Stimulated activated CD8-positive, alpha-beta memory T cell treated with anti-CD3 and anti-CD28 coated beads, Interleukin-12 subunit alpha, Interleukin-12 subunit beta, amount 100 ng/mL, for 1 hour (primary cell): Measurements from ENCODE around the gene FANCG.

Experiments used
- DNase-seq: peaks from one replicate; pipeline ENCODE4 v3.0.0-alpha.2; 2020; ENCODE audit warnings: low read depth

FANCG gene

DNA sequence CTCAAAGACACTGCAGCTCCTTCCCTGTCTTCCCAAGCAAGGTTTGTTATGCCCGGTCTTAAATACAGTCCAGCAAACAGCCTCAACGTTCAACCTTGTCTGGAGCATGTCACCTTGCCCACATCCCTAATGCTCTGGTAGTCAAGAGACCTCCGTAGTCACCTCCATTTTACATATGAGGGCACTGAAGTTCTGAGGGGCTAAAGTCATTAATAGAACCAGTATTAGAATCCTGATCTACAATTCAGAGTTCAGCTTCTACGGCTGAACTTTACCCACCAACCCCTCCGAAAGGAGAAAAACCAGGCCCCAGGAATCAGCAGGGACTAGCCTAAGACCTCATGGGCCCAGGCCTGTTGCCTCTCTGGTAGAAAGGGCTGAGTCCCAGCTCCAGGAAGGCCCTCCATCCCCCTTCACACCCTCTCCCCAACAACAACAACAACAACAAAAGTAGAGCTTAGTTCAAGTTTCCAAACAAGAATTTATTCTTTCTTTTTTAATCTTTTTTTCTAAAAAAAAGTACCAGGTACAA lies 24.0 kb upstream of the FANCG start:
- no peak for DNase-seq

GRCh38 chr9:35102769-35103659 lies 23.3 kb upstream of the FANCG start, which contains the start of gene STOML2:
Gene STOML2 (minus strand): TSS chr9:35103131. CDS start chr9:35103094, 37 bp downstream.
- DNase-seq, result peak; percentile 87

- DNase-seq, result no peak
Observed at GRCh38 chr9:35102465-35102768, 22.7 kb upstream of the FANCG start.

- DNase-seq, result no peak
Observed at GRCh38 chr9:35097573-35097972, 17.8 kb upstream of the FANCG start.

GRCh38 chr9:35096035-35096849 lies 16.5 kb upstream of the FANCG start, which contains the start of gene PIGO:
Gene PIGO (minus strand): TSS chr9:35096591. CDS start chr9:35095565, 1,026 bp downstream.
- DNase-seq, result peak; percentile 78

DNA sequence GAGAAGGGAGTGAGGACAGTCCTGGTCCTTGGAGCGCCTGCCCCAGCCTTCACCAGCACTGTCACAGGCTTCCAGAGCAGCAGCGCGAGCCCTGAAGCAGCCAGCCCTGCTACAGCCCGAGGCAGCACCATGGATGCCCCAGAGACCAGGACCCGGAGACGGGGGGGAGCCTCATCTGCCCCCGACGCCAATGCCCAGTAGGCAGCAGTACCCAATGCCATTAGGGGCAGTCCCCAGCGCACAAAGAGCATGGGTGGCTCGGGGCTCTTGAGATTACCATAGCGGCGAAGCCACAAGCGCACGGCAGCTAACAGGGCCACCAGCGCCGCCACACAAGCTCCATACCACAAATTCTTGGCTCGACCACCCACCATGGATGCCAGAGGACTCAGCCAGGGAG lies 11.8 kb upstream of the FANCG start:
- no peak for DNase-seq

DNA sequence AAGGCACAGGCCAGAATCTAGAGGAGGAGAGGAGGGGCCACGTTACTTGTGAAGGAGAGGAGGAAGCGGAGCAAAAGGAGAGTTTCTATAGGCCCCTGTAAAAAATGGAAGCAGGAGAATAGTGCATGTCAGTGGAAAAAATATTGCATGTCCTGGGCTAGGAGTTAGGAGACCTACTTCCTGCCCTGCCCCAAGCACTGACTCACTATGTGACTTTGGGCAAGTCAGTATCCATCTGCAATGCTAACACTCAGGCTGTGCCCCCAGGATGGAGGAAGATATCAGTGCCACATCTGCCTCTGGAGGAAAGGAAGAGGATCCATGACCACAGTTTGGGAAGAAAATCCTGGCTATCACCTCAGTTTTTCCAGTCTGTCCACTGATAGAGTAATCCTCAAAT lies 9.7 kb upstream of the FANCG start:
- no peak for DNase-seq

DNA sequence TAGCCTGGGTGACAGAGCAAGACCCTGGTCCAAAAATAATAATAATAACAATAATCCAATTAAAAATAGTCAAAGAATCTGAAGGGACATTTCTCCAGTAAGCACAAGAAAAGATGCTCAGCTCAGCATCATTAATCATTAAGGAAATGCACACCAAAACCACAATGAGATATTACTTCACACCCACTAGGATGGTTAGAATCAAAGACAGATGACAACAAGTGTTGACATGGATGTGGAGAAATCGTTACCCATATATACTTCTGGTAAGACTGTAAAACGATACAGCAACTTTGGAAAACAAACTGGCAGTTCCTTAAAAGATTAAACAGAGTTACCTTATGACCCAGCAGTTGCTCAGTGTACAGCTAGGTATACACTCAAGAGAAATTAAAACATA lies 5.3 kb upstream of the FANCG start:
- no peak for DNase-seq

DNA sequence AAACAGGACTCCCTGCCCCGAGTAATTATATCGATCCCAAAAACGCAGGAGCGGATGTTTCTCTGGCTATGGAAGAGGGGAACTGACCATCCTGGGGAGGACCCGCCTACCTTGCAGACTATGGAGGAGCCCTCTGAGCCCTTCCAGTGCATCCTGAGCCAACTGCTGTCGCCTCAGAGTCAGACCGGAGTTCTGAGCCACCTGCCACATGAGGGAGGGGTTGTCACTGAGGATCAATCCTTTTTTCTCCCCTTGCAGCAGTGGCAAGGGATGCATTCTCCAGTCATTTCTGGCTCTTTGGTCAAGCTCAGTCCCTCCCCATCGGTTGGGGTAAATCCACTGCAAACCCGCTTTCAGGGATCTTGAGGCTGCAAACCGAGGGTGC lies 709 bp downstream of the FANCG start:
- DNase-seq, result no peak

DNA sequence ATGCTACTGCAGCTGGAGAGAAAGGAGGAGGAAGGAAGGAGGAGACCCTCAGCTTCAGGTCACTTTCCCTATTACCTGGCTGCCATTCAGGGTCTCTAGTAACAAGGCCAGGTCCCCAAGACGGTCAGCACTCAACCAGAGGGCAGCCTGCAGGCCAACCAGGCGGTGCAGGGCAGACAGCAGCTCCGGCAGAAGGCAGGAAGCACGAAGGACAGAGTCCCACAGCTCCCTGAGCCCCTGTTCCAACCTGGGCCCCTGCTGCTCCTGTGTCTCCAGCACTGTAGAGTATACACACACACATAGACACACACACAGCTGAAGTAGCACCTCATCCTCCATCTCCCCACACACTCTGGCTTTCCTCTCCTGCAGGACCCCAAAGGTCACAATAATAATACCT lies 1.7 kb downstream of the FANCG start:
- DNase-seq, result no peak

DNA sequence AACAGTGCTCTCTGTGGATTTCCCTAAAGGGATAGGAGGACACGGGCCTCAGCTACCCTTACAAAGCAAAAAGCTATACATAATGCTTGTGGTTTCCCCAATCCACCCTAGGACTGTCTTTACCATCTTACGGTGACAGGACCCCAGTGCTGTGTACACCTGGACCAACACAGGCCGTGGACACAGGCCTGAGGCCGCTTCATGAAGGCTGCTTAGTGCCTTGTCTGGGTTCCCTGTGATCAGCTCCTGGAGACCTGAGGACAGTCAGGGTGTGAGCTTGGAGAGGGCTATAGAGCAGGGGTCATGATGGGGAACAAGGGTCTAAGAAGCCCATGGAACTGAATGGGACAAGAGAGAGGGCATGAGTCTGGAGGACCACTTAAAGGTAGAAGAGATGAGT lies 2.9 kb downstream of the FANCG start:
- DNase-seq, result no peak

DNA sequence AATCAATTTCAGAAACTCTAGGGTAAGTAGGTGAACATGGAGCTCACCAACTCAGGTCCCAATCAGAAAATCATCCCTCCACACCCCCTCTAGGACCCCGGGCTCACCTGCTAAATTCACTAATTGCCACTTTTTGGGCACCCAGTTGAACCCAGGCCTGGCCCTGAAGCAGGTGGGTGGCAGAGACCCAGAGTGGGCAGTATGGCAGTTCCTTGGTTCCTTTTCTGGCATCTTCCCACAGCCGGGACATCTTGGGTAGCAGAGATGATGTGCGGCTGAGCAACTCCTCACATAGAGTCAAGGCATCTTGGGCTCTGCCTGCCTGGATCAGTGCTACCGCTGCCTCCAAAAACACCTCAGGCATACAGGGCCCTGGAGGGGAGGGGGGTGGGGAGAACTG lies 4.4 kb downstream of the FANCG start:
- no peak for DNase-seq

- DNase-seq, result no peak
Observed at GRCh38 chr9:35074791-35075190, 5.0 kb downstream of the FANCG start.

DNA sequence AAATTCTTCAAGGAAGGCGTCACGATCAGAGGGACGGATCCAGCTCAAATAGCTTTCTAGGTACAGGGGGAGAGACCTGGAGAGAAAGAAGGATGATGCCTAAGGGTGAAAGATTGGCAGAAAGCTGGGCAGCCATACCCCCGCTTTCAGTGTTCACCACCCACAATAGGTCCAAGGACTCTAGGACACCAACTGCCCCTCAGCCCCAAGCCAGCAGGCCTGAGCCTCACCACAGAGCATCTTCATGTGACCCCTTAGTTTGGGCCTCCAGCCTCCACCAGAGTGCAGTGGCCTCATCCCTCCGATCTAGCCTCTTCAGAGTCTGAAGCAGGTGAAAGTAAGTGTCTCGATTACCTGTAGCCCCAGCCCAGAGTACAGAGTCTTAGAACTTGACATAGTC lies 5.6 kb downstream of the FANCG start:
- DNase-seq, result no peak

GRCh38 chr9:35073279-35073612 lies 6.5 kb downstream of the FANCG start:
- no peak for DNase-seq

- DNase-seq, result peak; percentile 92
Observed at GRCh38 chr9:35072461-35073278, 7.1 kb downstream of the FANCG start, which contains the start of gene VCP. Gene VCP (minus strand): TSS chr9:35072625. CDS start chr9:35072353, 272 bp downstream.

DNA sequence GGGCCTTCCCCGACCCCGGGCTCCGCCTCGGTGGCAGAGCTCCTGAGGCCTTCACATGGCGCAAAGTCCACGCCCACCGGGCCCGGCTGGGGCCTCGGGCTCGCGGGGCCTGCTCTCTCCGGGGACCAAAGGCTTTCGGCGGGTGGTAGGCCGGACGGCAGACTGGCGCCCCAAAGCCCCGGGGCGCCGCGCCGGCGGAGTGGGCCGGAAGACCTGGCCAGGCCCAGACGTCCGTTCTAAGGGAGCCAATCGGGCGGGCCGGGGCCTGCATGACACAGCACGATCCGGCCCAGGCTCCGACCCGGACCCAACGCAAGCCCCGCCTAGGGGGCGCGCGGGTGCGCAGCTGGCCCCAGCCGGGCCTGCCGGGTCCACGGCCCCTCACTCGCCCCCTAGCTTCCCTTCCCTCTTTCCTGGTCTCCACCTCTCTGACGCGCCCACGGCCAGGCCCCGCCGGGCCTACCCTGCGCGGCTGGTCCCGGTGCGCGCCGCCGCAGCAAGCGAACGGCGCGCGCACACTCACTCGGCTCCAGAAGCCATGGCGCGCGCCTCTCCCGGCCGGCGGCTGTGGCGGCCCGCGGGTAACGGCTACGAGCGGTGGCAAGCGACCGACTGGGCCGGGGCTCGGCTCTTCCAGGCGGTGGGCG lies 7.8 kb downstream of the FANCG start:
- peak; percentile 40 for DNase-seq

DNA sequence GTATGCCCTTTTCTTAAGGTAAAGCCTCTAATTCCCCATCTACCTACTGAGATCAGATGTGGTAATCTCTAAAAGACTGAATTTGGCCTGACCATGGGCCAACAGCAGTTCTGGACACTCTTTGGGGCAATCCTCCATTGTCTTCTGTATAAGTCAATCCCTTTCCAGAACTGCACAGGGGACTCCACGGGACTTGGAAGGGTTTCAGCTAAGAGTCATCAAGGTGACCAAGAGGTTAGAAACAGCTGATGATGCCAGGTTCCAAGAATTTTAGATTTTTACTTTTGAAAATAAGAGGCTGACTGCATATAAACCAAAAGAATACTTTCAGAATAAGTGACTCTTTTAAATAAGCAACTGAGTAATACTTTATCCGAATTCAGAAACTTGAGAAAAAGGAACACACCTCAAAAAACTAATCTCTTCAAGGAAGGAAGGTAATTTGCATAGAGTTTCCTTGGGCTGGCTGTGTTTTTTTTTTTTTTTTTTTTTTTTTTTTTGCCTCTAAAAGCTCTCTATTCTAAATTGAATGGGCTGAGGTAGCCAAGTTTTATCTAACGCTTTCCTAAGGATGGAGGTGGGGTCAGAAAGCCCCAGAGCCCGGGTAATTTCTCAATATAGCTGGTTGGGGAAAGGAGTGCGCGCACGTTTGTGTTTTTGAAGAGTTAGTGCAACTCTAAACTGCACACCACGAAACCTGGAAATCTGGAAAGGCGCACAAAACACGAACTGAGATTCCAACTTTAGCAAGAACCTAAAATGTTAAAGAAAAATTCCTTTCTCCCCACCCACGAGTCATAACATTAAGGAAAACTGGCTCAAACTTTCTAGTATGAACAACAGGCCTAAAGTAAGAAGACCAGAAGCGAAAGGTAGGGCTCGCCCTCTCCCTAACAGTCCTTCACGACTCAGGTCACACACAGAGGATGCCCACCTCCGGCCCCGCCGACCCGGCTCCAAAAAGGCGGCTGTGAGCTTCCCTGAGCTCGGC lies 8.6 kb downstream of the FANCG start:
- DNase-seq, result no peak

GRCh38 chr9:35069020-35069419 lies 10.7 kb downstream of the FANCG start:
- DNase-seq, result no peak

GRCh38 chr9:35067056-35067455 lies 12.7 kb downstream of the FANCG start:
- DNase-seq, result no peak
